ENCODE results near the gene COL27A1. TPM values are rescaled to one million over a fixed set of nuclear protein-coding genes. Genes with fewer than 3 reads are reported as not detected.

The COL27A1 gene
- total and polyA plus RNA-seq, 5 donors = 2.6 to 10.3 (median 8.4) TPM

- DNase-seq (peak in 1 of 3 donors; percentile 19), ATAC-seq (no peak)
- Histone ChIP-seq H3K27me3 (ENCODE audit: control insufficient read depth, insufficient read depth) (no peaks in the 10 kb centered on the region), H3K9me3 (ENCODE audit: control insufficient read depth, low read length) (no peaks in the 10 kb centered on the region), H3K4me3 (ENCODE audit: low read length) (no peak overlapping the region), H3K27ac (ENCODE audit: low read length) (no peak overlapping the region), H3K4me1 (ENCODE audit: control insufficient read depth, insufficient read depth, low read length) (no peaks in the 10 kb centered on the region)
- intact Hi-C loops (cut with DNase I) = no loop called here
- 92% methylated on average over 10 of the region's 10 CpGs for WGBS
Measured at GRCh38 chr9:114226246-114227055, 71.1 kb downstream of the COL27A1 start.

- no peak for ATAC-seq
- Histone ChIP-seq H3K27me3 (ENCODE audit: control insufficient read depth, insufficient read depth) (no peaks in the 10 kb centered on the region), H3K9me3 (ENCODE audit: control insufficient read depth, low read length) (no peaks in the 10 kb centered on the region), H3K27ac (ENCODE audit: low read length) (no peak overlapping the region), H3K4me3 (ENCODE audit: low read length) (no peak overlapping the region), H3K4me1 (ENCODE audit: control insufficient read depth, insufficient read depth, low read length) (no peaks in the 10 kb centered on the region)
- DNase-seq = peak in 2 of 3 donors; percentile 15 to 25
- WGBS = 81% methylated on average over 16 of the region's 16 CpGs
- intact Hi-C loops (cut with DNase I) = no loop called here
Measured at GRCh38 chr9:114227288-114228015, 72.1 kb downstream of the COL27A1 start.

GRCh38 chr9:114228016-114228808, 72.9 kb downstream of the COL27A1 start:
- no peak for ATAC-seq
- Histone ChIP-seq H3K27me3 (ENCODE audit: control insufficient read depth, insufficient read depth) (no peaks in the 10 kb centered on the region), H3K4me1 (ENCODE audit: control insufficient read depth, insufficient read depth, low read length) (no peaks in the 10 kb centered on the region), H3K9me3 (ENCODE audit: control insufficient read depth, low read length) (no peaks in the 10 kb centered on the region), H3K4me3 (ENCODE audit: low read length) (no peak overlapping the region), H3K27ac (ENCODE audit: low read length) (no peak overlapping the region)
- intact Hi-C loops (cut with DNase I) = no loop called here
- DNase-seq = peak in 2 of 3 donors; percentile 7 to 12
- 91% methylated on average over 17 of the region's 17 CpGs for whole genome bisulfite sequencing

- no peak for ATAC-seq
- Histone ChIP-seq H3K4me1 (ENCODE audit: control insufficient read depth, insufficient read depth, low read length) (no peaks in the 10 kb centered on the region), H3K9me3 (ENCODE audit: control insufficient read depth, low read length) (no peaks in the 10 kb centered on the region), H3K27ac (ENCODE audit: low read length) (no peak overlapping the region), H3K4me3 (ENCODE audit: low read length) (no peak overlapping the region), H3K27me3 (ENCODE audit: control insufficient read depth, insufficient read depth) (no peaks in the 10 kb centered on the region)
- WGBS = 84% methylated on average over 6 of the region's 6 CpGs
- intact Hi-C loops (cut with DNase I) = no loop called here
- DNase-seq = peak in 2 of 3 donors; percentile 8 to 9
Measured at GRCh38 chr9:114229295-114229694, 74.0 kb downstream of the COL27A1 start.

- Histone ChIP-seq H3K9me3 (ENCODE audit: control insufficient read depth, low read length) (no peaks in the 10 kb centered on the region), H3K27me3 (ENCODE audit: control insufficient read depth, insufficient read depth) (no peaks in the 10 kb centered on the region), H3K4me3 (ENCODE audit: low read length) (no peak overlapping the region), H3K4me1 (ENCODE audit: control insufficient read depth, insufficient read depth, low read length) (no peaks in the 10 kb centered on the region), H3K27ac (ENCODE audit: low read length) (no peak overlapping the region)
- ATAC-seq (no peak), DNase-seq (peak in 1 of 3 donors; percentile 7)
- intact Hi-C loops (cut with DNase I) = no loop called here
- 73% methylated on average over 8 of the region's 8 CpGs for WGBS
Measured at GRCh38 chr9:114230068-114230467, 74.7 kb downstream of the COL27A1 start.

- Histone ChIP-seq H3K9me3 (ENCODE audit: control insufficient read depth, low read length) (no peaks in the 10 kb centered on the region), H3K27ac (ENCODE audit: low read length) (no peak overlapping the region), H3K4me1 (ENCODE audit: control insufficient read depth, insufficient read depth, low read length) (no peaks in the 10 kb centered on the region), H3K4me3 (ENCODE audit: low read length) (no peak overlapping the region), H3K27me3 (ENCODE audit: control insufficient read depth, insufficient read depth) (no peaks in the 10 kb centered on the region)
- 83% methylated on average over 6 of the region's 6 CpGs for WGBS
- ATAC-seq (no peak), DNase-seq (no peak)
- intact Hi-C loops (cut with DNase I) = no loop called here
Measured at GRCh38 chr9:114231273-114231672, 75.9 kb downstream of the COL27A1 start.

- DNase-seq (peak in 1 of 3 donors; percentile 45), ATAC-seq (no peak)
- whole genome bisulfite sequencing = 79% methylated on average over 12 of the region's 12 CpGs
- intact Hi-C loops (cut with DNase I) = no loop called here
- Histone ChIP-seq H3K9me3 (ENCODE audit: control insufficient read depth, low read length) (no peaks in the 10 kb centered on the region), H3K4me1 (ENCODE audit: control insufficient read depth, insufficient read depth, low read length) (no peaks in the 10 kb centered on the region), H3K27ac (ENCODE audit: low read length) (no peak overlapping the region), H3K4me3 (ENCODE audit: low read length) (no peak overlapping the region), H3K27me3 (ENCODE audit: control insufficient read depth, insufficient read depth) (no peaks in the 10 kb centered on the region)
Measured at GRCh38 chr9:114231719-114232449, 76.5 kb downstream of the COL27A1 start.

- H3K27ac ChIP-seq (ENCODE audit: low read length) = peak overlapping the region; percentile 45
- no peaks in the 10 kb centered on the region for H3K4me1 ChIP-seq (ENCODE audit: control insufficient read depth, insufficient read depth, low read length)
- peak; percentile 50 to 52 for ATAC-seq
- no peak overlapping the region for H3K4me3 ChIP-seq (ENCODE audit: low read length)
- H3K9me3 ChIP-seq (ENCODE audit: control insufficient read depth, low read length) = no peaks in the 10 kb centered on the region
- H3K27me3 ChIP-seq (ENCODE audit: control insufficient read depth, insufficient read depth) = no peaks in the 10 kb centered on the region
- WGBS = 56% methylated on average over 10 of the region's 10 CpGs
- intact Hi-C loops (cut with DNase I) = no loop called here
- peak; percentile 62 to 82 (median 79) for DNase-seq
Measured at GRCh38 chr9:114233491-114234185, 78.3 kb downstream of the COL27A1 start.

GRCh38 chr9:114235033-114235661, 79.8 kb downstream of the COL27A1 start:
- ATAC-seq (no peak), DNase-seq (peak in 2 of 3 donors; percentile 58 to 66)
- WGBS = 60% methylated on average over 16 of the region's 16 CpGs
- intact Hi-C loops (cut with DNase I) = no loop called here
- H3K4me1 ChIP-seq (ENCODE audit: control insufficient read depth, insufficient read depth, low read length) = peaks cover 2% of the 10 kb centered on the region
- no peaks in the 10 kb centered on the region for H3K9me3 ChIP-seq (ENCODE audit: control insufficient read depth, low read length)
- H3K4me3 ChIP-seq (ENCODE audit: low read length) = no peak overlapping the region
- no peak overlapping the region for H3K27ac ChIP-seq (ENCODE audit: low read length)
- H3K27me3 ChIP-seq (ENCODE audit: control insufficient read depth, insufficient read depth) = no peaks in the 10 kb centered on the region
